CD4-positive, alpha-beta memory T cell (primary cell): ENCODE measurements around the gene ADCY9. TPM values are rescaled to one million over a fixed set of nuclear protein-coding genes. Genes with fewer than 3 reads are reported as not detected.

Experiments used
- CTCF ChIA-PET: fragments of 350-600 bp; sonication (Branson Sonifier 250); formaldehyde crosslinking; loops from one replicate; lab custom pipeline; 2021; ENCODE audit warnings: inconsistent platforms; ENCODE audit not compliant: partially characterized antibody; lab: Charles Lee
- POLR2A ChIA-PET: fragments of 350-600 bp; sonication (Branson Sonifier 250); formaldehyde crosslinking; loops from one replicate; lab custom pipeline; 2021; ENCODE audit not compliant: partially characterized antibody; lab: Charles Lee
- DNase-seq, 5 donors: peaks; one replicate each; pipeline versions ENCODE4 v3.0.0 to v3.0.0-alpha.2; 2020 to 2022; ENCODE audit warnings: mixed read lengths in 1 of 5
- H3K27ac ChIP-seq: one replicate; pipeline ENCODE4 v1.7.0; 2013; ENCODE audit warnings: low read depth, low read length
- H3K27me3 ChIP-seq: 2 replicates; pipeline ENCODE4 v1.7.0; 2013; ENCODE audit warnings: mild to moderate bottlenecking, low read length, moderate library complexity; ENCODE audit not compliant: insufficient read depth
- H3K36me3 ChIP-seq: 2 replicates; pipeline ENCODE4 v1.7.0; 2013; ENCODE audit warnings: mild to moderate bottlenecking, low read length, moderate library complexity; ENCODE audit not compliant: insufficient read depth
- H3K4me1 ChIP-seq: 2 replicates; pipeline ENCODE4 v1.7.0; 2013; ENCODE audit warnings: mild to moderate bottlenecking, low read length, moderate library complexity; ENCODE audit not compliant: insufficient read depth
- H3K4me3 ChIP-seq, 2 donors: one replicate each; pipeline ENCODE4 v1.7.0; 2013; ENCODE audit warnings: low read length in 2 of 2, mild to moderate bottlenecking in 1 of 2
- H3K9me3 ChIP-seq, 2 donors: one replicate each; pipeline ENCODE4 v1.7.0; 2013; ENCODE audit warnings: low read length in 2 of 2, control low read depth in 1 of 2; ENCODE audit not compliant: control insufficient read depth in 1 of 2
- H3K27ac Mint-ChIP-seq, 7 donors: one replicate each; pipeline ENCODE4 v1.8.0; 2020 to 2021; ENCODE audit warnings: mixed read lengths in 7 of 7, mild to moderate bottlenecking in 6 of 7, inconsistent platforms in 3 of 7, moderate library complexity in 3 of 7
- H3K27me3 Mint-ChIP-seq, 2 donors: one replicate each; pipeline ENCODE4 v1.8.0; 2020 to 2021; ENCODE audit warnings: mixed read lengths in 2 of 2
- H3K36me3 Mint-ChIP-seq, 2 donors: one replicate each; pipeline ENCODE4 v1.8.0; 2020 to 2021; ENCODE audit warnings: mixed read lengths in 2 of 2, inconsistent platforms in 1 of 2, mild to moderate bottlenecking in 1 of 2
- H3K4me1 Mint-ChIP-seq, 4 donors: one replicate each; pipeline ENCODE4 v1.8.0; 2020 to 2021; ENCODE audit warnings: mixed read lengths in 4 of 4, mild to moderate bottlenecking in 1 of 4
- H3K4me3 Mint-ChIP-seq, 8 donors: one replicate each; pipeline ENCODE4 v1.8.0; 2020 to 2021; ENCODE audit warnings: mixed read lengths in 8 of 8, mild to moderate bottlenecking in 7 of 8, moderate library complexity in 6 of 8, inconsistent platforms in 3 of 8
- H3K9me3 Mint-ChIP-seq, 8 donors: one replicate each; pipeline ENCODE4 v1.8.0; 2020 to 2021; ENCODE audit warnings: mixed read lengths in 8 of 8, mild to moderate bottlenecking in 5 of 8, inconsistent platforms in 3 of 8, moderate library complexity in 1 of 8
- intact Hi-C: fragments of 100-400 bp; cut with micrococcal nuclease; formaldehyde crosslinking; loops from one replicate; pipeline ENCODE4 v1.15.1; 2023
- polyA plus RNA-seq, 2 donors: library from polyadenylated mRNA; unstranded; fragments of 300-500 nt; fragmentation: Illumina TruSeq; gene quantifications; one replicate each; pipeline ENCODE4 v1.2.3, GENCODE V29; 2021
- total RNA-seq, 2 experiments: library from RNA; stranded (reverse); gene quantifications; one replicate each; pipeline ENCODE4 v1.2.3, GENCODE V29; 2021

ADCY9 gene
- total and polyA plus RNA-seq, 4 experiments from 2014 or later, result 0.26 to 8.1 (median 4.5) TPM

DNA sequence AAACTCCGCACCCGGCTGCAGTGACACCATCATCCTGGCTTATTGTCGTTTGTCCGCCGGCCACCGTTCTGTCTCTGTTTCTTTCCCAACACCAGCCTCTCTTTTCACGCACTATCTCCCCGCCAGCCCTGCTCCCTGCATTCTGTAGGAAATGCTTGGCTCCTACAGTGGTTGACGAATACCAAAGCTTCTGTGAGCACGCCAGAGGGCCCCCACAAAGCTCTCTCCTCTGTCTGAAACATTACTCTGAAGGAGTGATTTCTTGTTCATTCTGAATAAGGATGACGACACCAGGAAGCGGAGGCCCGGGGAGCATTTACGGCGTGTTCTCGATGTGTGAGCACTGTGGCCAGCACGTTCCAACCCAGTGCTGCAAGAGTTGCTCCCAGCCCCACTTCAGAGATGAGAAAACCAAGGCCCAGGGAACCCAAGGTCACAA, 58.8 kb downstream of the ADCY9 start:
- H3K4me1 ChIP-seq, result peaks cover 17% of the 10 kb centered on the region
- POLR2A ChIA-PET, result no interaction called here
- DNase-seq, result no peak
- H3K27me3 ChIP-seq, result no peaks in the 10 kb centered on the region
- no peaks in the 10 kb centered on the region for H3K9me3 ChIP-seq
- peaks cover 12 to 29% (median 15%) of the 10 kb centered on the region in 4 donors for H3K4me1 Mint-ChIP-seq
- no peak overlapping the region for H3K4me3 Mint-ChIP-seq
- H3K4me3 ChIP-seq, result no peak overlapping the region
- no peaks in the 10 kb centered on the region for H3K27me3 Mint-ChIP-seq
- CTCF ChIA-PET, result no interaction called here
- intact Hi-C loops, result no loop called here
- no peak overlapping the region for H3K27ac ChIP-seq
- H3K9me3 Mint-ChIP-seq, result peaks cover 3 to 34% (median 24%) of the 10 kb centered on the region in 8 donors
- H3K36me3 Mint-ChIP-seq, result peaks cover 10 to 16% of the 10 kb centered on the region in 2 donors
- peak overlapping the region in 1 of 7 donors; percentile 46 for H3K27ac Mint-ChIP-seq
- H3K36me3 ChIP-seq, result no peaks in the 10 kb centered on the region

DNA sequence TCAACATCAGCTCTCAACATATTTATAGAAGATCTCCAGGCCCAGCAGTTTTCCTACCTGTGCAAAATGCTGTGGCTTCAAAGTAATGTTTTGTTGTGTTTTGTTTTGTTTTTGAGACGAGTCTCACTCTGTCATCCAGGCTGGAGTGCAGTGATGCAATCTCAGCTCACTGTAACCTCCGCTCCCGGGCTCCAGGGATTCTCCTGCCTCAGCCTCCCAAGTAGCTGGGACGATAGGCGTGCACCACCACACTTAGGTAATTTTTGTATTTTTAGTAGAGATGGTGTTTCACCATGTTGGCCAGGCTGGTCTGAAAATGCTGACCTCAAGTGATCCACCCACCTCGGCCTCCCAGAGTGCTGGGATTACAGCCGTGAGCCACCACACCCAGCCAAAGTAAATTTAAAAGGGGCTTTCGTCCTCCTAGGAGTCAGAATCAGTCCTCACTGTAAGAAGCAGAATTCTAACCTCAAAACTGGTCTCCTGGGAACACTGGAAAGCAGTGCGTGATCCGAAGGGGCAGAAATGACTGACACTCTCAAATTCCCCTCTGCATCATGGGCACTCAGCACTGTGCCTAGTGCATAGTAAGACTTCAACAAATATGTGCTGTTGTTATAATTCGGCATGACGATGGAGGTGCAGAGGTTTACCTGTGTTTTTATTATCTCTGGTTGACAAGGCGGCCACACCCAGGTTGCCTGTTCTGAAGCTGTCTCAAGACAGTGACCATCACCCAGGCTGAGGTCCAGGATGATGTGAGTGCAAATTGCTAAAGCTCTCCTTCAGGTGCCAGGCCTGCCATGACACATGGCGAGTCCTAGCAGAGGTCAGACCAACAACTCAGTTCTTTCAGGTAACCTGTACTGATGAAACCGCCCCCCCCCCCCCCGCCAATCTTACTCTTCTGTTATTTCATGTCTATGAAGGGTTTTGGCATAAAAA, 59.8 kb downstream of the ADCY9 start:
- Mint-ChIP-seq H3K27me3 (no peaks in the 10 kb centered on the region), H3K4me3 (no peak overlapping the region), H3K4me1 (peaks cover 12 to 29% (median 15%) of the 10 kb centered on the region in 4 donors), H3K27ac (peak overlapping the region in 1 of 7 donors; percentile 75), H3K36me3 (peaks cover 7 to 11% of the 10 kb centered on the region in 2 donors), H3K9me3 (peaks cover under 1 to 23% (median 15%) of the 10 kb centered on the region in 8 donors)
- intact Hi-C loops, result no loop called here
- POLR2A ChIA-PET, result no interaction called here
- no peak overlapping the region for H3K27ac ChIP-seq
- no peak for DNase-seq
- peaks cover 17% of the 10 kb centered on the region for H3K4me1 ChIP-seq
- H3K36me3 ChIP-seq, result no peaks in the 10 kb centered on the region
- H3K4me3 ChIP-seq, result no peak overlapping the region
- no peaks in the 10 kb centered on the region for H3K9me3 ChIP-seq
- CTCF ChIA-PET, result no interaction called here
- H3K27me3 ChIP-seq, result no peaks in the 10 kb centered on the region

DNA sequence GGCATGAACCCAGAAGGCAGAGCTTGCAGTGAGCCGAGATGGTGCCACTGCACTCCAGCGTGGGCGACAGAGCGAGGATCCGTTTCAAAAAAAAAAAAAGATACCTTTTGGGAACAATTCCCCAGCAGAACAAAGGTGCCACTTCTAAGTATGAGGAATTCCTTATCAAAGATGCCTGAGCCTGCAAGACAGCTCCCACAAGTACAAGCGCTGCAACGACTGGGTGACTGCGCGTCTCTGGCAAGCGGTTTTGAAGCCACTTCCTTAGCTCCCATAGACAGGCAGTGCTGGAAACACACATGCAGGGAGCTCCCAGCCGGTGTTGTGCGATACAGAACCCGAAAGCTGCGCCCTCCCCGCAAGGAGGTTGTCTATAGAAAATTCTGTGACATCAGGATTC, 60.5 kb downstream of the ADCY9 start:
- Mint-ChIP-seq H3K4me1 (peaks cover 12 to 29% (median 12%) of the 10 kb centered on the region in 4 donors), H3K4me3 (no peak overlapping the region), H3K27me3 (no peaks in the 10 kb centered on the region), H3K36me3 (peaks cover under 1 to 5% of the 10 kb centered on the region in 2 donors), H3K9me3 (peaks cover 0 to 17% (median 8%) of the 10 kb centered on the region in 8 donors), H3K27ac (no peak overlapping the region)
- H3K27ac ChIP-seq, result no peak overlapping the region
- no peaks in the 10 kb centered on the region for H3K9me3 ChIP-seq
- intact Hi-C loops, result no loop called here
- ChIA-PET CTCF (no interaction called here), POLR2A (no interaction called here)
- H3K4me1 ChIP-seq, result peaks cover 17% of the 10 kb centered on the region
- H3K4me3 ChIP-seq, result no peak overlapping the region
- no peaks in the 10 kb centered on the region for H3K27me3 ChIP-seq
- no peak for DNase-seq
- no peaks in the 10 kb centered on the region for H3K36me3 ChIP-seq

DNA sequence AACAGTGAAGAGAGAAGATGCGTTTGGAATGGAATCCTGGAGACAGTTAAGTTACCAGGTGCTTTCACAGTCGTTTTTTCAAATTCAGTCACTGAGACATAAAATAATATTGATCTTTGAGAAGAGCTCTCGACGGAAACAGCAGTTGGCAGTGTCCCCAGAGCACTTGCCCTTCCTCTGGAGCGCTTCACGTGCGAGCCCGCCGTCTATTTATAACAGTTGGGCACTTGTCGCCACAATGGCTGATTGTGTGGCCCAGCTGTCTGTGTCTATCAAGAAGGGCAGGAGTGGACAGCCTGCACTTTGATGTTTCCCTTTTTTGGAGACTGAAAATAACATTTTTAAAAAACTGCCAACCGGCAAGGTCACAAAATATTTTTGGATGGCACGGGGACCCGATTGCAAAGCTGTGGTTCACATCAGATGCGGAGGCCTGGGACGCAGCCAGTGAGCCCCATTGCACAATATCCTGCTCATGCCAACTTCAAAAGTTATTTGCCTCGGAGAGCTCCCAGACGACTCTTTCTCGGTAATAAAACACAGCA, 62.9 kb downstream of the ADCY9 start:
- Mint-ChIP-seq H3K4me1 (peaks cover 0 to 8% (median 1%) of the 10 kb centered on the region in 4 donors), H3K36me3 (peaks cover 0 to 4% of the 10 kb centered on the region in 2 donors), H3K9me3 (no peaks in the 10 kb centered on the region), H3K4me3 (peak overlapping the region in 1 of 8 donors; percentile 7), H3K27ac (peak overlapping the region in 1 of 7 donors; percentile 41), H3K27me3 (no peaks in the 10 kb centered on the region)
- Histone ChIP-seq H3K9me3 (no peaks in the 10 kb centered on the region), H3K36me3 (no peaks in the 10 kb centered on the region), H3K4me1 (no peaks in the 10 kb centered on the region), H3K27ac (no peak overlapping the region), H3K27me3 (no peaks in the 10 kb centered on the region), H3K4me3 (no peak overlapping the region)
- CTCF ChIA-PET, result no interaction called here
- POLR2A ChIA-PET, result no interaction called here
- DNase-seq, result no peak
- intact Hi-C loops, result no loop called here

DNA sequence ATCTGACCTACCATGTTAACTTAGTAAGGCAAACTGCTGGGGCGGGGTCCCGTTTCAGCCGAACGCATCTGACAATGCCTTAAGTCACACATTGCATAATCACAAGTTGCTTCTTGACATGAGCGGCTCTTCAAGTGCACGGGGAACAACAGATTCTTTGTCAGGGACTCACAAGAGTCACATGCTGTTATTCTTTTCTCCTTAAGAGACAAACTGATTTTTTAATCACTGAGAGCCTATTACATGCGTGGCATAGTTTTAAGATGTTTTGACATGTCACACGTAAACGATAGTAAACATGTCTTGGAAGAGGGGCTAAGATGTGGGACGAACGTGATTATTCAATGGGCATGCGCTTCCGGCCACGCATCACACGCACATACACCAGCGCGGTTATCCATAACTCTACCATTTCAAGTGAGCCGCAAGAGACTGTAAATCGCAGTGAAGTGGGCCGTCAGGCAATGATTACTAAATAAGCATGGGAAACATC, 63.4 kb downstream of the ADCY9 start:
- H3K9me3 ChIP-seq, result no peaks in the 10 kb centered on the region
- Mint-ChIP-seq H3K9me3 (no peaks in the 10 kb centered on the region), H3K36me3 (peaks cover 0 to 4% of the 10 kb centered on the region in 2 donors), H3K27me3 (no peaks in the 10 kb centered on the region), H3K27ac (peak overlapping the region in 1 of 7 donors; percentile 20), H3K4me1 (peaks cover 0 to 6% (median 1%) of the 10 kb centered on the region in 4 donors), H3K4me3 (no peak overlapping the region)
- intact Hi-C loops, result no loop called here
- no peak for DNase-seq
- no peaks in the 10 kb centered on the region for H3K4me1 ChIP-seq
- H3K27ac ChIP-seq, result no peak overlapping the region
- no peaks in the 10 kb centered on the region for H3K27me3 ChIP-seq
- POLR2A ChIA-PET, result no interaction called here
- CTCF ChIA-PET, result no interaction called here
- H3K4me3 ChIP-seq, result no peak overlapping the region
- H3K36me3 ChIP-seq, result no peaks in the 10 kb centered on the region

DNA sequence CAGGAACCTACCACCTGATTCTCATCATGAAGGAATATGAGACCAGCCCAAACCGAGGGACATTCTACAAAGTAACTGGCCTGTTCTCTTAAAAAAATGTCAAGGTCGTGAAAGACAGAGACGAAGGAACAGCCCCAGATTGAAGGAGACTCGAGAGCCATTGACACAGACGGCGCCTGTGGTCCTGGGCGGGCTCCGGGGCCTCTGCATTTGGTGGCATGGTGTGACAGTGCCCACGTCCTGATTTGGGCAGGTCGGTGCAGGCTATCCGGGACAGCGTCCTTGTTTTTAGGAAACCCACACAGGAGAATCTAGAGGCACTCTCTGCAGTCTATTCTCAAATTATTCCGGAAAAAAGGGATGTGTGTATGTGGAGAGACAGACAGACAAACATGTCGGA, 64.1 kb downstream of the ADCY9 start:
- peaks cover 0 to 4% of the 10 kb centered on the region in 2 donors for H3K36me3 Mint-ChIP-seq
- no peaks in the 10 kb centered on the region for H3K9me3 Mint-ChIP-seq
- Histone ChIP-seq H3K36me3 (no peaks in the 10 kb centered on the region), H3K9me3 (no peaks in the 10 kb centered on the region), H3K4me3 (no peak overlapping the region), H3K27ac (no peak overlapping the region), H3K4me1 (no peaks in the 10 kb centered on the region), H3K27me3 (no peaks in the 10 kb centered on the region)
- H3K4me1 Mint-ChIP-seq, result peaks cover 0 to 1% (median under 1%) of the 10 kb centered on the region in 4 donors
- POLR2A ChIA-PET, result no interaction called here
- CTCF ChIA-PET, result no interaction called here
- no peak overlapping the region for H3K4me3 Mint-ChIP-seq
- H3K27ac Mint-ChIP-seq, result no peak overlapping the region
- intact Hi-C loops, result no loop called here
- DNase-seq, result no peak
- H3K27me3 Mint-ChIP-seq, result no peaks in the 10 kb centered on the region

DNA sequence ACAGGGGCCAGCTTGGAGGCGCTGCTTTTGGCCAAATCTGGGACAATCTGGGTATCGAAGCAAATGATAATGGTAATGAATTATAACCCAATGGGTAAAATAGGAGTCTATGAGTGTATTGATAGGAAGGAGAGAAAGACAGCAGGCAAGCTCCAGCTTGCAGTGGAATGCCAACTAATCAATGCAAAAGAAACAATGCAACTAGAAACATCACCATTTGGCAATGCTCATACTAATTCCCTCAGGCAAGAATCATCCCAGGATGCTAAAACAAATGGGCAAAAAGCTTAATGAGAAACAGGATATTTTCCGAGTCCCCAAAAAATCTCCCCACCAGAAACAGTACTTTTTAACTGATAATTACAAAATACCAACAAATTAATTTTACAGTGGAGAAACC, 64.7 kb downstream of the ADCY9 start:
- Mint-ChIP-seq H3K27me3 (no peaks in the 10 kb centered on the region), H3K4me3 (no peak overlapping the region), H3K27ac (peak overlapping the region in 2 of 7 donors; percentile 2 to 69), H3K9me3 (no peaks in the 10 kb centered on the region), H3K4me1 (peaks cover 0 to 1% (median under 1%) of the 10 kb centered on the region in 4 donors), H3K36me3 (peaks cover 0 to 4% of the 10 kb centered on the region in 2 donors)
- Histone ChIP-seq H3K36me3 (no peaks in the 10 kb centered on the region), H3K27ac (no peak overlapping the region), H3K4me3 (no peak overlapping the region), H3K27me3 (no peaks in the 10 kb centered on the region), H3K4me1 (no peaks in the 10 kb centered on the region), H3K9me3 (no peaks in the 10 kb centered on the region)
- CTCF ChIA-PET, result no interaction called here
- intact Hi-C loops, result no loop called here
- POLR2A ChIA-PET, result no interaction called here
- DNase-seq, result no peak
